Central memory CD4-positive, alpha-beta T cell (primary cell): ENCODE measurements around the gene ADAMTS4.

Experiments
- DNase-seq: peaks from one replicate; pipeline ENCODE4 v3.0.0; 2022

The ADAMTS4 gene

DNA sequence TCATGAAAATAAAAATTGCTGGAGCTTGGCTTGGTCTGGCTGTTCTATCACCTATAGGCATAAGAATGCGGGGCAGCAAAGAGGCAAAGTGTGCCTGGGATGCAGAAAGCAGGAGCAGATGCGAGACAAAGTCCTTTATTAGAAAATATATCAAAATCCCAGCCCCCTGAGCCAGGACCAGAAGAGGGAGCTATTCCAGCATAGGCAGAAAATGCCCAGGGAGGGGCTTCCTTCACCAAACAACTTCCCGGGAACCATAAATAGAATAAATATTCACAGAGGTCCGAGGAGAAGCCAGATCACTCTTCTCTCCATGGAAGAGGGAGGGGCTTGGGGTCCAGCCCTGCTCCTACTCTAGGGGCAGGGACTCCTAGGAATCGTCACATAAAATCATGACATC lies 27.7 kb downstream of the ADAMTS4 start:
- no peak for DNase-seq

DNA sequence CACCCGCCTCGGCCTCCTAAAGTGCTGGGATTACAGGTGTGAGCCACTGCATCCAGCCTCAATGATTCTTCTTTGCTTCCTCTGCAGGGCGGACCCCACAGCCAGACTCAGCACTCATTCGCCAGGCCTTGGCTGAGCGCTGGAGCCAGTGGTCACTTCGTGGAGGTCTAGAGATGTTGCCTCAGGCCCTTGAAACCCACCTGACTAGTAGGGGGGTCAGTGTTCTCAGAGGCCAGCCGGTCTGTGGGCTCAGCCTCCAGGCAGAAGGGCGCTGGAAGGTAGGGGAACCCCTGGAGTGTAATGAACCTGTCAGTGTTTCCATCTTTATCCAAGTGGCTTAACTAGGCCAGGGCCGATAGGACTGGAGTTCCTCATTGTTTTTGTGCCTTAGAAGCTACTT lies 29.9 kb downstream of the ADAMTS4 start:
- no peak for DNase-seq

DNA sequence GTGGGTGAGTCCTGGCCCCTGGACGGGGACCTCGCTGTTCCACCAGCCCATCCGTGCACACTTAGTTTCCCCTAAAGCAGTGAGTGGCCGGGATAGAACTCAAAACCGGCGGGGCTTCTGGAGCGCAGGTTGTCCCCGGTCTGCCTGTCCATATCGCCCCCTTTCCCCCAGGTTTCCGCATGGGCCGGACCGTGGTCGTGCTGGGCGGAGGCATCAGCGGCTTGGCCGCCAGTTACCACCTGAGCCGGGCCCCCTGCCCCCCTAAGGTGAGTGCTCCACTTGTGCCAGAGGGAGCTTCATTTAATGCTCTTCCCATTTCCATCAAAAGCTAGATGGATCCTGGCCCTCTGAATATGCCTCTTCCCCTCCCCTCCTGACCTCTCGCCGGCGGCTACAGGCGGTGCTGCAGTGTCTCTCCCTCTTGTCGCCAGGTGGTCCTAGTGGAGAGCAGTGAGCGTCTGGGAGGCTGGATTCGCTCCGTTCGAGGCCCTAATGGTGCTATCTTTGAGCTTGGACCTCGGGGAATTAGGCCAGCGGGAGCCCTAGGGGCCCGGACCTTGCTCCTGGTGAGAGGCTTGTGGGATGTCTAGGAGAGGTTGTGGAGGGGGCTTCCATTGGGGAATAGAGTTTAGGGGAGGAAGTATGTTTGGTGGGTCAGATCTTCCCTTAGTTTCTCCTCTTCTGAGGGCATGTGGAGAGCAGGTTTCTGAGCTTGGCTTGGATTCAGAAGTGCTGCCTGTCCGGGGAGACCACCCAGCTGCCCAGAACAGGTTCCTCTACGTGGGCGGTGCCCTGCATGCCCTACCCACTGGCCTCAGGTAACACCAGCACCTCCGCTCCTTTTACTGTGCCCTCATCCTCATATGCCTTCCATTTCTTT lies 31.9 kb downstream of the ADAMTS4 start:
- DNase-seq: no peak

DNA sequence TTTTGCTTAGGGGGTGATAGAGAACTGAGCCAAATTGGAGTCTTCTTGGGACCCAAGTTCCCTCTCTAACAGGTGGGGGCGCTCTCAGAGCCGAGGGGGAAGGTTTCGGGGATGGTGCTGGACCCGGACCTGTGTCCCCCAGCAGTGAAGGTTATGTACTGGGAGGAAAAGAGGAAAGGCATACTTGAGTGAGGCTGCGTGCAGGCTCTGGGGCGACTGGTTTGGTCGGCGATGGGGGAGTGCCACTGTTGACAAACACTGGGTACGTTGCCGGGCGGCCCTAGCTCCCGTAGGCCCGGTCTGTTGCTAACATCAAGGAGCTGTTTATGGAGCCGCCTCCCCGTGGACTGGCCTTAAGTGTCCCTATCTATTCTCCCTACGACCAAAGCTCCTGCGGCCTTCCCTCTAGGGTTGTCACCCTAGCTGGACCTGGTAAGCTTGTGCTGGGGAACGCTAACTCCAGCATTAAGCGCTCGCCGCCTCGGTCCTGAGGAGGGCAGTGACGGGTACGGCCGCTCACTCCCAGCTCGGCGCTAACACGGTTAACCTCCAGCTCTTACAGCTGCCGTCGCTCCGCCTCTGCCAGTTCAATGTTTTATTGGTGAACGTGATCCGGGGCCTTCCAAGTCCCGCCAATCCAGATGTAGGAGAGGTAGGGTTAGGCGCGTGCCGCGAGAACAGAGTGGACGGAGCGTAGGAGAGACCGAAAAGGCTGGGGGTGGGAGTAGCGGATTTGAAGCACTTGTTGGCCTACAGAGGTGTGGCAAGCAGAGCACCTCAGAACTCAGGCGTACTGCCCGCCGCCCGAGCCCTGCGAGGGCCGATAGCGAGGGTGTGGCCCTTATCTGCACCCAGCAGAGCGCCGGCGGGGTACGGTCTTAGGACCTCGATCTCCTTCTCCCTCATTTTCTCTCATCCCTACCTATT lies 32.8 kb downstream of the ADAMTS4 start, which contains the start of gene PPOX:
TSS of gene PPOX (plus strand) at position 685 of the 927 bp plus-strand sequence. CDS start 422 bp downstream, outside the sequence.
- peak; percentile 96 for DNase-seq

DNA sequence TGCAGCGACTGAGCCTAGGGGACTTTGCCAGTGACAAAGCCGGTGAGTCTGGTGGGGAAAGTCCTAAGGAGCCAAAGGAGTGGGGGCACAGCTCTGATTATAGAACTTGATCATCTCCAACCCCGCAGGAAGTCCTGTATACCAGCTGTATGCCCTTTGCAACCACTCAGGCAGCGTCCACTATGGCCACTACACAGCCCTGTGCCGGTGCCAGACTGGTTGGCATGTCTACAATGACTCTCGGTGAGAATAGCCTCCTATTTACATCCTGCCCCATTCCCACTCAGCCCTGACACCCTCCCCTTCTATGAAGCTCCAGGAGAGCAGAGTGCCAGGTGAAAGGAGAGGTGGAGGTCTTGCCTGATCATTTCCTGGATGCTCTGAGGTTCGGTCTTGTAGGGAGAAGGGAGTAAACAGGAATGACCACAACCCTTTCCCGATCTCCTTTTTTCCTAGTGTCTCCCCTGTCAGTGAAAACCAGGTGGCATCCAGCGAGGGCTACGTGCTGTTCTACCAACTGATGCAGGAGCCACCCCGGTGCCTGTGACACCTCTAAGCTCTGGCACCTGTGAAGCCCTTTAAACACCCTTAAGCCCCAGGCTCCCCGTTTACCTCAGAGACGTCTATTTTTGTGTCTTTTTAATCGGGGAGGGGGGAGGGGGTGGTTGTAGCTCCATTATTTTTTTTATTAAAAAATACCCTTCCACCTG lies 33.8 kb downstream of the ADAMTS4 start:
- no peak for DNase-seq

DNA sequence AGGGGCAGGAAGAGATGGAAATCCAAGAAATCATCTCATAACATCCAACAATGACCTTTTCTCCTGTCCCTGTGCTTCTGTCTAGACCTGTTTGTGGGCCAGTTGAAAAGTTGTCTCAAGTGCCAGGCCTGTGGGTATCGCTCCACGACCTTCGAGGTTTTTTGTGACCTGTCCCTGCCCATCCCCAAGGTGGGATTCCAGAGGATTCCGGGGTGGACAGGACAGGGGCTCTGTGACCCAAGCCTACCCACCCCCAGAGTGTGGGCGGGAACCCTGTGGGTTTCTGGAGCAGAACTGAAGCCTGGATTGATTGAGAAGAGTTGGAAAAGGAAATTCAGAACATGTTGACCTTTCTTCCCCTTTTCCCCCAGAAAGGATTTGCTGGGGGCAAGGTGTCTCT lies 35.1 kb downstream of the ADAMTS4 start:
- DNase-seq: no peak

DNA sequence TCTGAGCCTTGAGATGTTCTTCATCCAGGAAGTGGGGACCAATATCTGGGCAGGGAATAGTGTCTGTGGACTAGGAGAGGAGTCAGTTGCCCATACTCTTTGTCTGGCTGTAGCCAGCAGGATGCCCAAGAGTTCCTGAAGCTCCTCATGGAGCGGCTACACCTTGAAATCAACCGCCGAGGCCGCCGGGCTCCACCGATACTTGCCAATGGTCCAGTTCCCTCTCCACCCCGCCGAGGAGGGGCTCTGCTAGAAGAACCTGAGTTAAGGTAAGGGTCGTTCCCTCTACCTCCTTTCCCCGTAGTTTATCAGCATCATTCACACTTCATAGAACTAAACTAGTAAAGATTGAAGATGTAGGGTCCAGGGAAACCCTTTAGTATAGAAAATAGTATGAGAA lies 36.0 kb downstream of the ADAMTS4 start:
- no peak for DNase-seq

DNA sequence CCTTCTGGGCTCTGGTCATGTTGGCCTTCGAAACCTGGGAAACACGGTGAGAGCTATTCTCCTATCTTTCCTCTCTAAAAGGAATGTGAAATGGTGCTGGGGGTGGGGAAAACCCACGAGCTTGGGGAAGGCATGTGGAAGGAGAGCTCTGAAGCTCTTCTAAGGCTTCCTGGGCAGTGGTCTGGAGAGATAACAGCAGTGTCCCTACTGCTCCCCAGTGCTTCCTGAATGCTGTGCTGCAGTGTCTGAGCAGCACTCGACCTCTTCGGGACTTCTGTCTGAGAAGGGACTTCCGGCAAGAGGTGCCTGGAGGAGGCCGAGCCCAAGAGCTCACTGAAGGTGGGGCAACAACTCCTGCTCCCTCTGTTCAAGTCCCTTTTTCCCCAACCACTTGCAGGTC lies 36.8 kb downstream of the ADAMTS4 start:
- DNase-seq: no peak

DNA sequence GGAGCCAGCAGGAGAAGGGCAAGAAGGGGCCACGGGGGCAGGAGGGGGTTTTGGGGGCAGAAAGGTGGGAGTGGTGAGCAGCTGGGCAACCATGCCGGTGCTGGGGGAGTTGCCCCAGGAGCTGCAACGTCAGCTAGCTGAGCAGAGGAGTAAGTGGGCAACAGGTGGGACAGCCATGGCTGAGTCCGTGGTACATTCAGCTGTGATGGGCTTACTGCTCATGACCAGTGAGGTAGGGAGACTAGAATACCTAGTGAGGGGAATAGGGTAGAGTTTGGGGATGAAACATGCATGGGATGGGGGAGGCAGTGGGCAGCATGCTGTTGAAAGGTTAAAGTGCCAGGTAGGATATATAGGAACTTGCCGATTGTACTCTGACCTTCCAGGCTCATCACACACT lies 37.2 kb downstream of the ADAMTS4 start:
- no peak for DNase-seq

DNA sequence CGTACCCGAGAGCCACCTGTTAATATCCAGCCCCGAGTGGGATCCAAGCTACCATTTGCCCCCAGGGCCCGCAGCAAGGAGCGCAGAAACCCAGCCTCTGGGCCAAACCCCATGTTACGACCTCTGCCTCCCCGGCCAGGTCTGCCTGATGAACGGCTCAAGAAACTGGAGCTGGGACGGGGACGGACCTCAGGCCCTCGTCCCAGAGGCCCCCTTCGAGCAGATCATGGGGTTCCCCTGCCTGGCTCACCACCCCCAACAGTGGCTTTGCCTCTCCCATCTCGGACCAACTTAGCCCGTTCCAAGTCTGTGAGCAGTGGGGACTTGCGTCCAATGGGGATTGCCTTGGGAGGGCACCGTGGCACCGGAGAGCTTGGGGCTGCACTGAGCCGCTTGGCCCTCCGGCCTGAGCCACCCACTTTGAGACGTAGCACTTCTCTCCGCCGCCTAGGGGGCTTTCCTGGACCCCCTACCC lies 38.1 kb downstream of the ADAMTS4 start:
- no peak for DNase-seq

DNA sequence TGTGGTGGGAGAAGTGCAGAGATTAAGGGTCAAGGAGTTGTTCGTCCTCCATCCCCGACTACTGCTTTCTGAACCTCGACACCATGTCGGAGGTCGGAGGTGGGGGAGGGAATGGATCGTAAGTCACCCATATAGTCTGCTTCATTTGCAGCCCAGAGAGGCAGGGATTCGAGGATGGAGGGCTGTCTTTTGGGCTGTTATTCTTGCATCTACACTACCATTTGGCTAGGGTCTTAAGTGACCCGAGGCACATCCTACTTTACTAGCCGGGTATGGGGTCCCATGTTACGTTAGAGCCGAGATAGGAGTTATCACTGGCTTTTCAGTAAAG lies 39.0 kb downstream of the ADAMTS4 start:
- no peak for DNase-seq

DNA sequence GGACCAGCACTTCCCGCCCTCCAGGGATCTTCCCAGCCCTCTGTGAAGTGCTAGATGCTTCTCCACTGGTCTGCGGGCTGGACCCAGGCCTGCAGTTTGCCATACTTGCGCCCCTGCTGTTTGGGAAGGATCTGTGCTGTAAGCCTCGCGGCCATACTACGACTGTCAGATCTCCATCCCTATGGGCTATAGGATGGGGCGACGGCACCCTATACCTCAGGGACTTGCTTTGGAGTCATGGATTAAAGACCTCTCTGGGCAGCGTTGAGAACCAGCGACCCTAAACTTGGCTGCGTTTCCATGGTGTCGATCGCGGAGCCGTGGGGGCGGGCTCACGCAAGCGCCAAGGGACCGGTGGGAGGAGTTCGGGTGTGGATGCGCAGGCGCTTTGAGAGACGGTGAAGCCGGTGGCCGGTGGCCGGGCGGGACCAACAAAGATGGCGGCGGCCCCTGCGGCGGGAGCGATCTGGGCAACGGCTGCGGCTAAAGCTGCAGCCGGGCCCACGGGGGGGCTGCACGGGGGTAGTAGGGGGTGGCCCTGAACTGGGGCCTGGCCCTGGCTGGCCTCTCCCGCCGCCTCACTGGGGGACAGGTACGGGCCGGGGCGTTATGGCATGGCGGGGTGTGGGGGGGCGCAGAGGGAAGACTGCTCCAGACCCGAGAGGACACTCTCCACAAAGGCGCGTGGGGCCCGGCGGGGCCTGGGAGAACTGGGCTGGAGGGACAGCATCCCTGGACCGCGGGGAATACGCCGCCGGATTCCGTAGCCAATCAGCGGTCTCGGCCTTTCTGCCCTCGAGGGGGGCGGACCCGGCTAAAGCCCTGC lies 39.6 kb downstream of the ADAMTS4 start, which contains the start of gene USP21:
TSS of gene USP21 (plus strand) at position 414 of the 826 bp plus-strand sequence. CDS start 1,141 bp downstream, outside the sequence.
- peak; percentile 90 for DNase-seq

DNA sequence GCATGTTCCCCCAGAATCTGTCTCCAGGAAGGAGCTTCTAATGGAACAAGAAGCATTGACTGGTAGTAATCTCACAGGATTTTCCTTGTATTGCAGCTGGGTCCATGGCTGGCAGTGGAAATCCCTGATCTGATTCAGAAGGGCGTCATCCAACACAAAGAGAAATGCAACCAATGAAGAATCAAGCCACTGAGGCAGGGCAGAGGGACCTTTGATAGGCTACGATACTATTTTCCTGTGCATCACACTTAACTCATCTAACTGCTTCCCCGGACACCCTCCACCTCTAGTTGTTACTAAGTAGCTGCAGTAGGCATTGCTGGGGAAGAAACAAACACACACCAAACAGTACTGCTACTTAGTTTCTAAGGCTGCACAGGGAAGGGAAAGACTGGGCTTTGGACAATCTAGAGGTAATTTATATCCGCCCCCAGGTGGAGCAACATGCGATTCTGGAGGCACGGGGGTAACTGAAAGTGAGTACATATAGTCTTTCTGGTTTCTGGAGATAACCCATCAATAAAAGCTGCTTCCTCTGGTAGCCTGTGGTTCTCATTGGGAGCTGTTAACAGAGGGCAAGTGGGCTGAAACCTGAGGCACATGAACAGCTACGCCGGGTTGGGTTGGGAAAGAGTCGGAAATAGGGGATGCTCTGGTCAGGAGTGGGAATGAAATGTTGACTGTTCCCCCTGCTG lies 40.4 kb downstream of the ADAMTS4 start:
- DNase-seq: no peak

DNA sequence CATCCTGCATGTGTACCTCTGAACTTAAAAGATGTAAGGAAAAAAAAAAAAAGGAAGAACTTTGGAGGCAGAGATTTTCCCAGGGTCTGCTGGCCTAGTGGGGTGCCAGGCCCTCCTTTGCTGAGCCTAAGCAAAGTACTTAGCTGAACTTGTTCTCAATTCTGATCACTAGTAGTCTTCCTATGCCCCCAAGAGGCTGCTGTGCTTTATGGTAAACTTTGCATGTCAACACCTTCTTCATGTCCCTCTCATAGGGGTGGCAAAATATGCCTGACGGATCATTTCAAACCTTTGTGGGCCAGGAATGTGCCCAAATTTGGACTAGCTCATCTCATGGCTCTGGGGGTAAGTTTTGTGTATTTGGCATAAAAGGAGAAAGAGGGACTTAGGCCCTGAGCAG lies 41.0 kb downstream of the ADAMTS4 start:
- DNase-seq: no peak

DNA sequence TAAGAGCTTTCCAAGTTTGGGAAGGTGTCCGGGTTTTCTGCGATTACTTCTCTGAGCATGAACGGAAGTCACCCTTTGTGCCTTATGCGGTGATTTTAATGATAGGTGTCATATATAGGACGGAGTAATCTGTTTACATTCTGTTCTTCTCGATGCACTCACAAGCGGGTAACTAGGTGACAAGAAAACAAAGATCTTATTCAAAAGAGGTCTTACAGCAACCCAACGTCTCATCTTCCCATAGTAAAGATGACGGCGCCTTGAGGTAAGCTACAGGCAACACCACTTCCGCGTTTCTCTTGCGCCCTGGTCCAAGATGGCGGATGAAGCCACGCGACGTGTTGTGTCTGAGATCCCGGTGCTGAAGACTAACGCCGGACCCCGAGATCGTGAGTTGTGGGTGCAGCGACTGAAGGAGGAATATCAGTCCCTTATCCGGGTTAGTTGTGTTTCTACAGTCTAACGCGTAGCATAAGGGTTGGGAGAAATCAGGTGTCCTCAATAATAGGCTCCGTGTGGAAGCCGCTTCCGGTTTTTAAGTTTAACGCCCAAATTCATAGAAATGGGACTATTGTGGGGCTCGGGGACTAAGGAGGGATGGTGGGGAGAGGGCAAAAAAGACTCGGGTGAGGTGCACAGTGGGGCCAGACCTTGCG lies 45.0 kb downstream of the ADAMTS4 start, which contains the start of gene UFC1:
TSS of gene UFC1 (plus strand) at position 297 of the 656 bp plus-strand sequence. CDS start at position 317, 20 bp downstream.
- DNase-seq: peak; percentile 90

DNA sequence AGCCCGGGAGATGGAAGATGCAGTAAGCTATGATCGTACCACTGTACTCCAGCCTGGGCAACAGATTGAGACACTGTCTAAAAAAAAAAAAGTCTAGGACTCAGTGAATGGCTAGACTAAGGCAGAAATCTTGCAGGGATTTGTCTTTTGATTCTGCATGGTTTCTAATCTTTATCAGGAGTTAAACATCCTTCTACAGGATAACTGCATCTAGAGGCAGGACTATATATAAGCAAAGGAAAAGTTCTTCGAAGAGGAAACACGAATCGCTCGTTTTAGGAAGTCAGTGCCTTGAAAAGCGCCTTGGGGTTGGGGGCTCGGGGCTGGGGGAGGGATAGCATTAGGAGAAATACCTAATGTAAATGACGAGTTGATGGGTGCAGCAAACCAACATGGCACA lies 45.7 kb downstream of the ADAMTS4 start:
- DNase-seq: no peak

DNA sequence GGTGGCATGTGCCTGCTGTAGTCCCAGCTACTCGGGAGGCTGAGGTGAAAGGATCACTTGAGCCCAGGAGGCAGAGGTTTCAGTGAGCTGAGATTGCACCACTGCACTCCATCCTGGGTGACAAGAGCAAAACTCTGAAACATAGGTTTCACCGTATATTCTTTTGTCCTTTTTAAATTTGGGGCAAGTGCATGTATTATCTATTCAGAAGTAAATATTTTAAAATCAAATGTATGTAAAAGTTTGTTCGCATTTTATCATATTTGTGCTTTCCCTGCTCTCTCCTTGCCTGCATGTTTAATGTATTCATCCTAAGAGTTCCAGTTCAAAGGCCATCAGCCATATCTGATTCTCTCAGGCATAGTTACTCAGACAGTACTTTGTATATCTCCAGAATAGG lies 53.0 kb downstream of the ADAMTS4 start:
- no peak for DNase-seq

DNA sequence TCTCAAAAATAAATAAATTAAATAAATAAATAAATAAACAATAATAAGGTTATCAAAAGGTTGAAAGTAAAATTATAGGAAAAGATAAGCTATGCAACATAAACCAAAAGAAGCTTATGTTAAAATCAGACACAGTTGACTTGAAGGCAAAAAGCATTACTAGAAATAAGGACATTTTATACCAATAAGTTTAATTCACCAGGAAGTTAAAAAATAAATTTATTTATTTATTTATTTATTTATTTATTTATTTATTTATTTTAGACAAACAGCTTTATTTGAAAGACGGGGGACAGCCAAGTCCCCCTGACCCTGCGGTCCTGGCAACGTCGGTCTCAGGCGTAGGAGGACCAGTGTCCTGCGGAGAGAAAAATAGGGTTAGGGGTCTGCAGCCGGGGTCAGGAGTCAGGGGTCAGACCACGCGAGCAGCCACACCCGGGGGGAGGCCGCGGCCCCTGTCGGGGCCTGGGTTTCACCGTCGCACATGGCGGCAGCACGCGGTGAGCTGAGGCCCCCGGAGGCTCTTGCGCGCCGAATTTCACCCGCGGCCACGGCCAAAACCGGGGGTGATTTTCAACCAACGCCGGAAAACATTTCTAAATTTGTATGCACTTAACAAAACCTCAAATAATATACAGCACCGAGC lies 58.0 kb downstream of the ADAMTS4 start:
- DNase-seq: no peak

DNA sequence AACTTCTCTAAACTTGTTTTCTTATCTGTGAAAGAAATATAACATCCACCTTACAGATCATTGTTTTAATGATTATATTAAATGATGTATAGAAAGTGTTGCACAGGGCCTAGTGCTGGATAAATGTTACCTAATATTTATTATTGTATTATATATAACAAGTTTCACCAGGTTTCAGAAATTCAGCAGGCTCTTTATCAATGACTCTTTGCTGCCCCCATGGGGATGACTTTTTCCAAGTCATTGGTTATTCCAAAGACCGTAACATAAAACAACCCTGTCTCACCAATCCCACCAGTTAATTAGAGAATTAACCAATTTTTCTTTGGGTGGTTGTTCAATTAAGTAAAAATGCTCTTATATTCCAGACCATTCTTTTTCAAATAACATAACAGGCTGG lies 59.1 kb downstream of the ADAMTS4 start:
- peak; percentile 37 for DNase-seq

DNA sequence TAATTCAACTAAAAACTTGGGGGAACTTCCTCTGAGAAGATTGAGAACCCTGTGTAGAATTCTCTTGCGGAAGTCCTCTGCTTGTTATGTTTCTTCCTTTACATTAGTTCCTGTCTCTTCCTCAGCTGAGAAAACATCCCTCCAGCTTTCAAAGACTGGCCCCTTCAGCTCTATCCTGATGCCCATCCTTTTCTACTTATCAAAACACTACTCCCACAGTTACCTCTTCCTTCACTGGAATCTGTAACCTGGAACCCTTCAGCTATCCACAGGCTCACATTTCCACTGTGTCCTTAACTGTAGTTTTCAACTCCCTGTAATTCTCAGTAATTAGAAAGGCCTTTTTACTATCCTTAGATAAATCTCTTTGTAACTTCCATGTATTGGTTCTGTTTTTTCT lies 60.4 kb downstream of the ADAMTS4 start:
- no peak for DNase-seq
